ENCODE measurements around the gene MRPL40. TPM values are rescaled to one million over a fixed set of nuclear protein-coding genes. Genes with fewer than 3 reads are reported as not detected.

Gene MRPL40
- total and polyA plus RNA-seq, 4 donors = 17.0 to 61.4 (median 32.2) TPM

GRCh38 chr22:19483481-19484244 is 51.3 kb downstream of the MRPL40 start:
- TF ChIP-seq CTCF (IDR thresholded peaks at IDR 0.05; ENCODE audit: control extremely low read depth, extremely low read depth) = no peak
- Histone ChIP-seq H3K4me3 (no peak overlapping the region), H3K27me3 (ENCODE audit: control insufficient read depth in 3 of 3, insufficient read depth in 3 of 3, low read length in 2 of 3) (no peaks in the 10 kb centered on the region), H3K27ac (ENCODE audit: low read depth in 1 of 2, low read length in 1 of 2) (no peak overlapping the region), H3K9ac (ENCODE audit: insufficient read depth in 1 of 2, low read length in 2 of 2) (no peak overlapping the region), H3K4me1 (ENCODE audit: control insufficient read depth in 5 of 5, insufficient read depth in 5 of 5, low read length in 5 of 5) (peaks cover 0 to 10% (median 2%) of the 10 kb centered on the region in 5 donors), H3K36me3 (ENCODE audit: control insufficient read depth in 4 of 4, insufficient read depth in 4 of 4, low read length in 4 of 4) (no peaks in the 10 kb centered on the region), H3K9me3 (ENCODE audit: control insufficient read depth in 4 of 4, insufficient read depth in 3 of 4, low read length in 3 of 4) (no peaks in the 10 kb centered on the region)
- DNase-seq (no peak), ATAC-seq (ENCODE audit: insufficient read depth, low FRiP score) (no peak)
- WGBS, 2 donors = 82 to 84% methylated on average over 8 of the region's 8 CpGs

Other genes starting within 250 kb of the MRPL40 start
- gene CLTCL1, start 140.8 kb upstream of the MRPL40 start, total RNA-seq = 1 to 10 TPM; 5.9 to 9.2 TPM
- gene CLTCL1, start 140.8 kb upstream of the MRPL40 start, polyA plus RNA-seq = 1 to 10 TPM; 2.6 to 2.8 TPM
- 10 to 100 TPM; 15.8 to 27.2 TPM for gene HIRA, start 812 bp upstream of the MRPL40 start, total RNA-seq
- 10 to 100 TPM in 1 of 2 donors, 1 to 10 TPM in 1; 7.5 to 18.8 TPM for gene HIRA, start 812 bp upstream of the MRPL40 start, polyA plus RNA-seq
- gene C22orf39, start 15.2 kb downstream of the MRPL40 start, total RNA-seq = 10 to 100 TPM; 24.2 to 32.3 TPM
- gene C22orf39, start 15.2 kb downstream of the MRPL40 start, polyA plus RNA-seq = 10 to 100 TPM; 24.8 to 39.9 TPM
- gene UFD1, start 46.6 kb downstream of the MRPL40 start, total RNA-seq = 10 to 100 TPM; 23.1 to 67.7 TPM
- gene UFD1, start 46.6 kb downstream of the MRPL40 start, polyA plus RNA-seq = 100 to 1,000 TPM in 1 of 2 donors, 10 to 100 TPM in 1; 72.3 to 111 TPM
- gene CDC45, start 47.4 kb downstream of the MRPL40 start, total RNA-seq = 1 to 10 TPM; 2.1 to 4.0 TPM
- gene CDC45, start 47.4 kb downstream of the MRPL40 start, polyA plus RNA-seq = 1 to 10 TPM; 2.1 to 6.8 TPM
- gene CLDN5, start 91.9 kb downstream of the MRPL40 start, total RNA-seq = 100 to 1,000 TPM; 157 to 322 TPM
- gene CLDN5, start 91.9 kb downstream of the MRPL40 start, polyA plus RNA-seq = 100 to 1,000 TPM; 406 to 548 TPM